Progenitor cell of endocrine pancreas (in vitro differentiated cells): ENCODE measurements around the gene NUP210. TPM values are rescaled to one million over a fixed set of nuclear protein-coding genes. Genes with fewer than 3 reads are reported as not detected.

Source experiments
- DNase-seq: peaks from one replicate; pipeline ENCODE4 v3.0.0; 2021; ENCODE audit warnings: low spot score; ENCODE audit not compliant: unreplicated experiment
- H3K27ac Mint-ChIP-seq: 2 replicates; pipeline ENCODE4 v1.8.0; 2021; ENCODE audit warnings: mild to moderate bottlenecking, moderate library complexity, mixed read lengths
- H3K27me3 Mint-ChIP-seq: 2 replicates; pipeline ENCODE4 v1.8.0; 2021; ENCODE audit warnings: mixed read lengths
- H3K36me3 Mint-ChIP-seq: 2 replicates; pipeline ENCODE4 v1.8.0; 2022; ENCODE audit warnings: mixed read lengths; ENCODE audit not compliant: insufficient read depth
- H3K4me1 Mint-ChIP-seq: 2 replicates; pipeline ENCODE4 v1.8.0; 2021; ENCODE audit warnings: low read depth, mixed read lengths
- H3K4me3 Mint-ChIP-seq: 2 replicates; pipeline ENCODE4 v1.8.0; 2021; ENCODE audit warnings: low read depth, mild to moderate bottlenecking, moderate library complexity, mixed read lengths
- H3K9me3 Mint-ChIP-seq: 2 replicates; pipeline ENCODE4 v1.8.0; 2021; ENCODE audit warnings: low read depth, mixed read lengths
- CTCF ChIP-seq: fragments of 200-600 bp; sonication (generic); IDR thresholded peaks from one replicate; pipeline ENCODE4 v1.5.0; 2021; ENCODE audit warnings: antibody characterized with exemption, mild to moderate bottlenecking; ENCODE audit not compliant: unreplicated experiment
- total RNA-seq: library from RNA; stranded (reverse); gene quantifications from 2 replicates; pipeline ENCODE4 v1.2.1, GENCODE V29; 2021

Gene NUP210
- total RNA-seq, 1 donor from 2014 or later = 78.2 TPM

- H3K27me3 Mint-ChIP-seq = no peaks in the 10 kb centered on the region
- DNase-seq = no peak
- H3K4me3 Mint-ChIP-seq = no peak overlapping the region
- H3K36me3 Mint-ChIP-seq = peaks cover 25% of the 10 kb centered on the region
- no peaks in the 10 kb centered on the region for H3K9me3 Mint-ChIP-seq
- H3K4me1 Mint-ChIP-seq = no peaks in the 10 kb centered on the region
- no peak overlapping the region for H3K27ac Mint-ChIP-seq
- TF ChIP-seq CTCF = no peak
Measured at GRCh38 chr3:13370609-13371008, 49.5 kb downstream of the NUP210 start.

- Mint-ChIP-seq H3K27ac (no peak overlapping the region), H3K9me3 (no peaks in the 10 kb centered on the region), H3K4me1 (no peaks in the 10 kb centered on the region), H3K36me3 (peaks cover 24% of the 10 kb centered on the region), H3K27me3 (no peaks in the 10 kb centered on the region), H3K4me3 (no peak overlapping the region)
- TF ChIP-seq CTCF = no peak
- DNase-seq = no peak
Measured at GRCh38 chr3:13370055-13370454, 50.1 kb downstream of the NUP210 start.

GRCh38 chr3:13368834-13369233 lies 51.3 kb downstream of the NUP210 start:
- no peak overlapping the region for H3K4me3 Mint-ChIP-seq
- H3K27me3 Mint-ChIP-seq = no peaks in the 10 kb centered on the region
- H3K36me3 Mint-ChIP-seq = peaks cover 26% of the 10 kb centered on the region
- no peak for DNase-seq
- H3K4me1 Mint-ChIP-seq = no peaks in the 10 kb centered on the region
- no peak for TF ChIP-seq CTCF
- H3K9me3 Mint-ChIP-seq = no peaks in the 10 kb centered on the region
- no peak overlapping the region for H3K27ac Mint-ChIP-seq

GRCh38 chr3:13367728-13368127 lies 52.4 kb downstream of the NUP210 start:
- no peaks in the 10 kb centered on the region for H3K4me1 Mint-ChIP-seq
- peaks cover 27% of the 10 kb centered on the region for H3K36me3 Mint-ChIP-seq
- H3K9me3 Mint-ChIP-seq = no peaks in the 10 kb centered on the region
- no peak overlapping the region for H3K27ac Mint-ChIP-seq
- no peaks in the 10 kb centered on the region for H3K27me3 Mint-ChIP-seq
- no peak for DNase-seq
- H3K4me3 Mint-ChIP-seq = no peak overlapping the region
- TF ChIP-seq CTCF = no peak

GRCh38 chr3:13365390-13366379 lies 54.4 kb downstream of the NUP210 start:
- DNase-seq = no peak
- Mint-ChIP-seq H3K36me3 (peaks cover 17% of the 10 kb centered on the region), H3K27me3 (no peaks in the 10 kb centered on the region), H3K27ac (no peak overlapping the region), H3K4me1 (no peaks in the 10 kb centered on the region), H3K4me3 (no peak overlapping the region), H3K9me3 (no peaks in the 10 kb centered on the region)
- no peak for TF ChIP-seq CTCF
